Measurements from ENCODE around the gene ESRRA.

Gene ESRRA

GRCh38 chr11:64305075-64305690, at the start of gene ESRRA:
TSS of gene ESRRA (plus strand) at chr11:64305524. CDS start at chr11:64307180, 1,656 bp downstream.
- DNase-seq = peak; percentile 98

- no peak for DNase-seq
These were observed 49.0 kb upstream of the ESRRA start for GRCh38 chr11:64256300-64256699.

GRCh38 chr11:64258356-64258755, 47.0 kb upstream of the ESRRA start:
- no peak for DNase-seq

- DNase-seq = no peak
These were observed 46.3 kb upstream of the ESRRA start for GRCh38 chr11:64258946-64259532.

- no peak for DNase-seq
These were observed 45.7 kb upstream of the ESRRA start for GRCh38 chr11:64259533-64260067.

GRCh38 chr11:64260147-64260708, 45.1 kb upstream of the ESRRA start:
- DNase-seq = no peak

- DNase-seq = no peak
These were observed 43.7 kb upstream of the ESRRA start for GRCh38 chr11:64261556-64262080.

GRCh38 chr11:64262271-64263002, 42.9 kb upstream of the ESRRA start:
- DNase-seq = no peak

GRCh38 chr11:64263021-64263946, 42.0 kb upstream of the ESRRA start:
- no peak for DNase-seq

- DNase-seq = no peak
These were observed 41.4 kb upstream of the ESRRA start for GRCh38 chr11:64263947-64264317.

- DNase-seq = no peak
These were observed 40.9 kb upstream of the ESRRA start for GRCh38 chr11:64264371-64264852.

- no peak for DNase-seq
These were observed 39.9 kb upstream of the ESRRA start for GRCh38 chr11:64265176-64266160.

GRCh38 chr11:64266339-64266738, 39.0 kb upstream of the ESRRA start:
- DNase-seq = no peak

GRCh38 chr11:64267207-64267945, 37.9 kb upstream of the ESRRA start:
- DNase-seq = no peak

- DNase-seq = peak; percentile 25
These were observed 37.1 kb upstream of the ESRRA start for GRCh38 chr11:64268025-64268892.

GRCh38 chr11:64268893-64269539, 36.3 kb upstream of the ESRRA start:
- DNase-seq = no peak

GRCh38 chr11:64269540-64270220, 35.6 kb upstream of the ESRRA start:
- peak; percentile 99 for DNase-seq

Measured in NCI-H446 treated with DMSO at 0.1 percent for 48 hours (cell line).